Breast epithelium (tissue), 3 donors: ENCODE measurements around the gene NUDT16.

Experiments
- POLR2A ChIP-seq: fragments of 450-650 bp; IDR thresholded peaks from one replicate; pipeline ENCODE4 v1.6.1; 2016; ENCODE audit warnings: antibody characterized with exemption, mild to moderate bottlenecking, moderate library complexity
- POLR2AphosphoS5 ChIP-seq, 3 donors: sonication (generic); formaldehyde crosslinking; IDR thresholded peaks; one replicate each; pipeline ENCODE4 v1.6.1; 2017; ENCODE audit warnings: antibody characterized with exemption in 3 of 3
- TF ChIP-seq, protein P1 (sequence below), 3 donors: fragments of 450-650 bp; IDR thresholded peaks; one replicate each; pipeline ENCODE4 v1.5.1; 2016 to 2017; ENCODE audit warnings: antibody characterized with exemption in 3 of 3, mild to moderate bottlenecking in 3 of 3, moderate library complexity in 3 of 3

DNA sequence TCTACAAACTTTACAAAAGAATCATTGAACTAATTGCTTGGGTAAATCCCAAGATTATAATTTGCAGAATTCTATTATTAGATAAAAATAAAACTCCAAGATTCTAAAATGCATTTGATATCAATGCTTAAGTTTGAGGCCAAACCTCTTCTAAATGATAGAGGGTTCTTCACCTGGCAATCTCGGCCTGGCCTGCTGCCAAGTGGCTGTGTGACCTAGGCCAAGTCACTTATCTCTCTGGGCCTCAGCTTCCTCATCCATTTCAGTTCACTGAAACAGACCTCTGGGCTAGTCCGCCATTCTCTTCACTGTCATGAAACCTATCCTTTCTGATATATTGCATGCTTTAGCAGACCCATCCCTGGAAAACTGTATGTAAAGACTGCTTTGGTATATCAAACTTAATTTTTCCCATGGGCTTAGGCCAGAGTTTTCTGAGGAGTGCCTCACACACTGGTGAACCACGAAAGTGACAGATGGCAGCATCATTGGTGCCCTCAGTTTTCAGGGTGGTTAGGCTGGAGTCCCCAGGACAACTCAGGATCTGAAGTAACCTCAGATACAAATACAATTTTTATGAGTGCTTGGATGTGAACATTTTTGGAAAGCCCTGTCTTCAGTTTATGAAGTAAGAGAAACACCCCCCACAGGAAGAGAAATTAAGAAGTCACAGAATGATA, 21.8 kb downstream of the NUDT16 start:
- TF ChIP-seq, protein P1, sequence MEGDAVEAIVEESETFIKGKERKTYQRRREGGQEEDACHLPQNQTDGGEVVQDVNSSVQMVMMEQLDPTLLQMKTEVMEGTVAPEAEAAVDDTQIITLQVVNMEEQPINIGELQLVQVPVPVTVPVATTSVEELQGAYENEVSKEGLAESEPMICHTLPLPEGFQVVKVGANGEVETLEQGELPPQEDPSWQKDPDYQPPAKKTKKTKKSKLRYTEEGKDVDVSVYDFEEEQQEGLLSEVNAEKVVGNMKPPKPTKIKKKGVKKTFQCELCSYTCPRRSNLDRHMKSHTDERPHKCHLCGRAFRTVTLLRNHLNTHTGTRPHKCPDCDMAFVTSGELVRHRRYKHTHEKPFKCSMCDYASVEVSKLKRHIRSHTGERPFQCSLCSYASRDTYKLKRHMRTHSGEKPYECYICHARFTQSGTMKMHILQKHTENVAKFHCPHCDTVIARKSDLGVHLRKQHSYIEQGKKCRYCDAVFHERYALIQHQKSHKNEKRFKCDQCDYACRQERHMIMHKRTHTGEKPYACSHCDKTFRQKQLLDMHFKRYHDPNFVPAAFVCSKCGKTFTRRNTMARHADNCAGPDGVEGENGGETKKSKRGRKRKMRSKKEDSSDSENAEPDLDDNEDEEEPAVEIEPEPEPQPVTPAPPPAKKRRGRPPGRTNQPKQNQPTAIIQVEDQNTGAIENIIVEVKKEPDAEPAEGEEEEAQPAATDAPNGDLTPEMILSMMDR (IDR thresholded peaks at IDR 0.05): no peak
- TF ChIP-seq POLR2AphosphoS5 (IDR thresholded peaks at IDR 0.05): no peak
- TF ChIP-seq POLR2A: no peak
